Testis (tissue), 2 donors: Measurements from ENCODE around the gene GPR161.

Experiments
- CTCF ChIP-seq, 3 experiments: fragments of 450-650 bp in 2 of 3; fragments of 200-600 bp in 1 of 3; sonication (generic) in 1 of 3; IDR thresholded peaks; one replicate each; pipeline ENCODE4 v1.5.1; 2016 to 2019; ENCODE audit warnings: antibody characterized with exemption in 3 of 3, mild to moderate bottlenecking in 2 of 3, moderate library complexity in 1 of 3
- POLR2A ChIP-seq: fragments of 450-650 bp; IDR thresholded peaks from one replicate; pipeline ENCODE4 v1.6.1; 2017; ENCODE audit warnings: antibody characterized with exemption, mild to moderate bottlenecking, moderate library complexity

GRCh38 chr1:168105846-168106245, 30.9 kb downstream of the GPR161 start:
- TF ChIP-seq CTCF (IDR thresholded peaks at IDR 0.05) (no peak), POLR2A (no peak)
